ENCODE data around the gene PSEN1.

The PSEN1 gene

GRCh38 chr14:73136387-73137225, at the start of gene PSEN1:
TSS of gene PSEN1 (plus strand) at chr14:73136507. CDS start at chr14:73148020, 11,513 bp downstream.
- DNase-seq (ENCODE audit: low read depth, low spot score): peak; percentile 81

- DNase-seq (ENCODE audit: low read depth, low spot score): no peak
Observed at GRCh38 chr14:73091044-73091443, 45.3 kb upstream of the PSEN1 start.

- no peak for DNase-seq (ENCODE audit: low read depth, low spot score)
Observed at GRCh38 chr14:73097421-73097820, 38.9 kb upstream of the PSEN1 start.

GRCh38 chr14:73100334-73100733, 36.0 kb upstream of the PSEN1 start:
- DNase-seq (ENCODE audit: low read depth, low spot score): no peak

GRCh38 chr14:73102806-73103497, 33.4 kb upstream of the PSEN1 start:
- DNase-seq (ENCODE audit: low read depth, low spot score): no peak

GRCh38 chr14:73105050-73105449, 31.3 kb upstream of the PSEN1 start:
- DNase-seq (ENCODE audit: low read depth, low spot score): no peak

- DNase-seq (ENCODE audit: low read depth, low spot score): no peak
Observed at GRCh38 chr14:73105727-73106126, 30.6 kb upstream of the PSEN1 start.

- no peak for DNase-seq (ENCODE audit: low read depth, low spot score)
Observed at GRCh38 chr14:73116079-73116665, 20.1 kb upstream of the PSEN1 start.

- DNase-seq (ENCODE audit: low read depth, low spot score): no peak
Observed at GRCh38 chr14:73124180-73124894, 12.0 kb upstream of the PSEN1 start.

- no peak for DNase-seq (ENCODE audit: low read depth, low spot score)
Observed at GRCh38 chr14:73125169-73125588, 11.1 kb upstream of the PSEN1 start.

- DNase-seq (ENCODE audit: low read depth, low spot score): no peak
Observed at GRCh38 chr14:73125746-73126145, 10.6 kb upstream of the PSEN1 start.

- DNase-seq (ENCODE audit: low read depth, low spot score): no peak
Observed at GRCh38 chr14:73133795-73134194, 2.5 kb upstream of the PSEN1 start.

- no peak for DNase-seq (ENCODE audit: low read depth, low spot score)
Observed at GRCh38 chr14:73136085-73136386, 271 bp upstream of the PSEN1 start.

- DNase-seq (ENCODE audit: low read depth, low spot score): no peak
Observed at GRCh38 chr14:73140811-73141323, 4.6 kb downstream of the PSEN1 start.

- no peak for DNase-seq (ENCODE audit: low read depth, low spot score)
Observed at GRCh38 chr14:73142216-73142615, 5.9 kb downstream of the PSEN1 start.

- DNase-seq (ENCODE audit: low read depth, low spot score): no peak
Observed at GRCh38 chr14:73143003-73143402, 6.7 kb downstream of the PSEN1 start.

- DNase-seq (ENCODE audit: low read depth, low spot score): no peak
Observed at GRCh38 chr14:73143617-73144016, 7.3 kb downstream of the PSEN1 start.

GRCh38 chr14:73145371-73145770, 9.1 kb downstream of the PSEN1 start:
- DNase-seq (ENCODE audit: low read depth, low spot score): no peak

- DNase-seq (ENCODE audit: low read depth, low spot score): no peak
Observed at GRCh38 chr14:73146111-73146510, 9.8 kb downstream of the PSEN1 start.

GRCh38 chr14:73149753-73150152, 13.4 kb downstream of the PSEN1 start:
- no peak for DNase-seq (ENCODE audit: low read depth, low spot score)

GRCh38 chr14:73153272-73153671, 17.0 kb downstream of the PSEN1 start:
- DNase-seq (ENCODE audit: low read depth, low spot score): no peak

GRCh38 chr14:73162251-73162650, 25.9 kb downstream of the PSEN1 start:
- DNase-seq (ENCODE audit: low read depth, low spot score): no peak

Measured in smooth muscle cell of the brain vasculature (primary cell).